Stimulated activated CD4-positive, alpha-beta T cell treated with anti-CD3 and anti-CD28 coated beads, TNF-alpha, amount 100 ng/mL, for 1 hour (primary cell): Measurements from ENCODE around the gene NR2C2.

Source experiments
- DNase-seq, 3 donors: peaks; one replicate each; pipeline ENCODE4 v3.0.0-alpha.2; 2020; ENCODE audit warnings: low read depth in 3 of 3, low spot score in 1 of 3

The NR2C2 gene

DNA sequence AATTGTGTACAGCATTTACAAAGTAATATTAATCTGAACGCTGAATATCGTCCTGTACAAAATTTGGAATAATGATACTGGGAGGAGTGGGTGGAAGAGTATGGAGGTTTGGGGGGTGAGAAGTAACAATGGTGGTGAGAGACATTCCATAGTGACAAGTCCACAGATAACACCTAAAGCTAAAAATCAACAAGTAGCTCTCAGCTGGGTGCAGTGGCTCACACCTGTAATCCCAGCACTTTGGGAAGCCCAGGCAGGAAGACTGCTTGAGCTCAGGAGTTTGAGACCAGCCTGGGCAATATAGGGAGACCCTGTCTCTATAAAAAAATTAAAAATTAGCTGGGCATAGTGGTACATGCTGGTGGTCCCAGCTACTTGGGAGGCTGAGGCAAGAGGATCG is 112.6 kb downstream of the NR2C2 start:
- no peak for DNase-seq

GRCh38 chr3:15063238-15063637 is 115.9 kb downstream of the NR2C2 start:
- DNase-seq = no peak

DNA sequence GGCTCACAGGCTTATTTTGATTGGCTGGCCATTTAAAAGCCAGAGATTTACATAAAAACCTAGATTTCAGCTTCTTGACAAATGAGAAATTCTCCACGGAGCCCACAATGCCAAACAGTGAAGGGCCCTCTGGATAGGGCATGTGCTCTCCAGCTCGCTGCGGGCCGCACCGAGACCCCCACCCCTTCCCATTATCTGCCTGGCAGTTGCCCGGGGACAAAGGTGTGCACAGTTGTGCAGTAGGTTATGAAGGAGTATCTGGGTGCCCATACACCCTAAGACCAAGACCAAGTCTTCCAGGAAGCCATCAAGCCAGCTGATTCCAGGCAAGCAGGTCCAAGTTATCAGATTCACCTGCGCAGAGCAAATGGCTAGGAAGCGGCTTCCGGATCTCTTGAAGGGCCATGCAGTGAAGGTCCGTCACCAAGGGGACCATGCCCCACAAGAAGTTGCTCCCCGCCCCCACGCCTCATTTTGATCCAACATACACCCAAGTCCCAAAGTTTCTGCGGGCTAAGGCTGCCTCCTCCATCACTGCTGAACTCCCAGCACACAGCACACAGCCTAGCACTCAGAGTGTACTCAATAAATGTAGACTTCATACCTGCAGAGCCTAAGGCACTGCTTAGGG is 116.4 kb downstream of the NR2C2 start:
- no peak for DNase-seq

- peak in 1 of 3 donors; percentile 14 for DNase-seq
Observed at GRCh38 chr3:15064299-15064834, 117.0 kb downstream of the NR2C2 start.

DNA sequence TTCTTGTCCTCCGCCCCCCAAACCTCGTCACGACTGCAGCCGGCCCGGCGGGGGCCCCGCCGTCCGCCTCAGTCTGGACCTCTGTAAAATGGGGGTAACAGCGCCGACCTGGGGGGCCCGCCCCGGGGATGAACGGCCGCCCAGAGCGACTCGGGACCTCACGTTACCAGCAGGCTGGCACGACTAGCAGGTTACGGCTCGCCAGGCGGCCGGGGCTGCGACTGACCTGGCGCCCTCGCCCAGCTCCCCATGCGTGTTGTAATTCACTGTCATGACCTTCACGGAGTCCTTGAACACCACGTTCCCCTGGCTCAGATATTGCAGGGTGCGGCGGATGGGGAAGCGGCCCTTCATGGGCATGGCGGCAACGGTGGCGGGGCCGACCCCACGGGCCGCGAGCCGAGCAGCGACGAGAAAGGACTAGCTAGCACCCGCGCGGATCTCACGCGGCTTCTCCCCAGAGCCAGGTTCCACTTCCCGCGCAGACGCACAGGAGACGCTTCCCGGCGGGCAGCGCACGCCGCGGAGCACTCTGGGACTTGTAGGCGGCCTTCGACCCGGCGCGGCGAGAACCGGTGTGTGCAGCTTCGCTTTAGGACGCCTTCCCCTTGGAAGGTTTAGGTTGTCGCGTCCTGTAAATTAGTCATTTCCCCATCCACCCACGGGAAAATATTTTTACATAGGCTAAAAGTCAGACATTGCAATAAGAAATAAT is 117.6 kb downstream of the NR2C2 start, which contains the start of gene MRPS25:
Gene MRPS25, minus strand, starts transcription at position 481 of the 715 bp plus-strand sequence. Its CDS starts 121 bp downstream, at position 360.
- DNase-seq = peak; percentile 66 to 77 (median 76)

GRCh38 chr3:15065550-15066007 is 118.2 kb downstream of the NR2C2 start:
- DNase-seq = no peak

DNA sequence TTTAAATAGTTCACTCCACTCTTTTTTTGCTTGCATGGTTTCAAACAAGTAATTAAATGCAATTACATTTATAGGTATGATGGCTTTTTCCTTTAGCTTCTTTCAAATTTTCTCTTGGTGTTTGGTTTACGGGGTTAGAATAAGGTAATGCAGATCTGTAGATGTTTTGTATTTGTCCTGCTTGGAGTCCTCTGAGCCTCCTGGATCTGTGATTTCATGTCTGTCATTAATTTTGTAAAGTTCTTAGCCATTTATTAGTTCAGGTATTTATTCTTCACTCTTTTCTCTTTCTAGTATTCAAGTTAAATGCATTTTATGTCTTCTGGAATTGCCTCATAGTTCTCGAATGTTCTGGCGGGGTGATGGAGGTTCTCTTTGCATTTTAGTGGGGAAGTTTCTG is 119.1 kb downstream of the NR2C2 start:
- no peak for DNase-seq

DNA sequence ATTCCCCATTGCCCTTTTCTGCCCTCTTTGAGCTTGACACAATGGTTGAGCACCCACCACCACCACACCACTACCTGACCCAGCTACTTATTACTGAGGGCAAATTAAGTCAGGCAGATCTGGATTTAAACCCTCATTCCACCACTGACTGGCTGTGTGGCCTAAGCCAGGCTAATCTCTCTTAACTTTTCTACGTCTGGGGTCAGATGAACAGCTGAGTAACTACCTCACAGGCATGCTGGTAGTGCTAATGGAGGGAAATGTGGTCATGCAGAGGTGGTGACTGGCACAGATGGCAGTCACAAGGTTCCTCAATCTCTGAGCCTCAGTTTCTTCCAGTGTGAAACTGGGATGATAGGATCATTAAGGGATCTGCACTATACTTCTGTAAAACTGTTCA is 122.1 kb downstream of the NR2C2 start:
- no peak for DNase-seq

DNA sequence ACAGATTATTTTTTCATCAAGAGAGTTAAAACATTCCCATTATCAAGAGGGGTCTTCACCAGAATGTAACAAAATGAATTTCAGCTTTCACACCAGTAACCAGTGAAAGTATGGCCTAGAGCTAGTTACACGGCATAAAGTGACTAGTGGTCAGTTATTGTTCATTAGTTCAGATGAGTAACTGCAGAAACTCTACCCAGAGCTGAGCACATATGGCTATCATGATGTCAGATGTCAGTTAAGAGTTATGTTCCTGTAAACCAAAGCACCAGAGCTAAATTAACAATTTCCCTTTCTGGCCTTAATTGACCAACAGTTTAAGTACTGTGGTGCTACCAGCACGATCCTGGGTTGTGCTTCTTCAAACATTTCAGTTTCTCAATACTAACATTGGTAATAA is 124.3 kb downstream of the NR2C2 start:
- no peak for DNase-seq

DNA sequence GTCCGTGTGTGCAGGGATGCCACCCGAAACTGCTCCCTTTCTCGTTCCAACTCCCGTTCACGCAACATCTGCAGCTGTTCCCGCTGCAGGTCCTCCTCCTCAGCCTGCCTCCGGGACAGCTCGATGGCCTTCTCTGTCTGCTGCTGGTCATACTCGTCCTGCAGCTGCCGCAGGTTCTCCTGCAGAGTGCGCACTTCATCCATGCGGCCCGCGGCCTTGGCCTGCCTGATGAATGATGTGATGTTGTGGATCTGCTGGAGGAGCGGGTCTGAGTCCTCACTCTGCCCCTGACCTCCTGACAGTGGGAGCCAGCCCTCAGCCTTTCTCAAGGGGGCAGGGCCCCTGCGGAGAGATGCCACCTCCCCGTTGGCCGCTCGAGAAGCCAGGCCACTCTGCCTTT is 127.1 kb downstream of the NR2C2 start:
- no peak for DNase-seq

DNA sequence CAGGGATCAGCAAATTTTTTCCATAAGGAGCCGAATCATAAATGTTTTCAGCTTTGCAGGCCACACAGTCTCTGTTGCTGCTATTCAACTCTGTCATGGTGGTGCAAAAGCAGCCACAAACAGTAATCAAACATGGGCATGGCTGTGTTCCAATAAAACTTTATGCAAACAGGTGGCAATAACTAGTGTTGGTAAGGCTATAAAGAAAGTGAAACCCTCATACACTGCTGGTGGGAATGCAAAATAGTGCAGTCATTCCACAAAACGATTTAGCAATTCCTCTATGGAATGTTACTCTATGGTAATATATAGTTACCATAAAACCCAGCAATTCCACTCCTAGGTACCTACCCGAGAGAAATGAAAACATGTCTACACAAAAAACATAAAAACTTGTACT is 131.7 kb downstream of the NR2C2 start:
- no peak for DNase-seq

DNA sequence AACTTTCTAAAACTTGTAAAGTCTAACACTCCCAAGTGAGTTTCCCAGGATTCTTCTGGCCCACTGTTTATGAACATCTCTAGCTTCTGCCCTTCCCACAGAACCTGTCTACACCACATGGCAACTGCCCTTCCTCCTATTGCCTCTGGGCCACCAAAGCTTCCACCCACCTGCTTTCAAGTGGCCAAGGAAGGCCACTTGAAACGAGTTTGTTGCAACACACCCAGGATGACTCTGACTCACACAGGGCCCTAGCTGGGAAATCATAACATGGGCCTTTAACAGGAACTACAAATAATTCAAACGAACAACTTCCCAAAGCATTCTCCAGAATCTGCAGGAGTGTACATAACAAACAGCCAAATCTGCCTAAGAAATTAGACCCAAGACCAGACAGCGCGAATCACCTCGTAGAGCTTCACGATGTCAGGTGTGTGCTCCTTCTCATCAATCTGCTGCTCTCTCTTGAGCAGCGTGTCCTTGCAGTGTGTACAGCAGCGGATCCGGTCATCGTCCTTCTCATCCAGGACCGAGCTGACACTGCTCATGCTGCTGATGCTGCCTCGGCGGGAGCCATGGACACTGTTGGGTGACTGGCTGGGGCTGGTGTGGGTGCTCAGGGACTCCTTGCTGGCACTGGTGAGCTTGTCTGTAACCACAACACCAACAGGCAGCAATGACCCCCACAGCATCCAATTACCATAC is 134.7 kb downstream of the NR2C2 start:
- DNase-seq = no peak

GRCh38 chr3:15083252-15083651 is 135.9 kb downstream of the NR2C2 start:
- DNase-seq = no peak

DNA sequence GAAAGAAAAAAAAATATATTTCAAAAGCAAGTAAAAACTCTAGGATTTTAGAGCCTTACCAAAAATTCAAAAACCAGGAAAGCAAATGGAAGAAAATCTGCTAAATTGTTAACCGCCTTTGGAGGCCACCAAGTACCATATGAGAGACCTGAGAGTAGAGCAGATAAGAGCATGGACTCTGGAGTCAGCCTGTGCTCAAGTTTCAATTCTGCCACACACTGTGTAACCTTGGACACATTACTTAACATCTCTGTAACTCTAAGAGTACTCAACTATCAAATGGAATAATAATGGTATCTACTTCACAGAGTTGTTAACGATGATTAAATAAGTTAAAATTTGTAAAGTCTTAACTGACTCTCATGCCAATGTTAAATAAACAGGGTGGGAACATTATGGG is 138.9 kb downstream of the NR2C2 start:
- DNase-seq = no peak

- DNase-seq = no peak
Observed at GRCh38 chr3:15086699-15087098, 139.3 kb downstream of the NR2C2 start.

GRCh38 chr3:15089201-15089600 is 141.8 kb downstream of the NR2C2 start:
- no peak for DNase-seq

DNA sequence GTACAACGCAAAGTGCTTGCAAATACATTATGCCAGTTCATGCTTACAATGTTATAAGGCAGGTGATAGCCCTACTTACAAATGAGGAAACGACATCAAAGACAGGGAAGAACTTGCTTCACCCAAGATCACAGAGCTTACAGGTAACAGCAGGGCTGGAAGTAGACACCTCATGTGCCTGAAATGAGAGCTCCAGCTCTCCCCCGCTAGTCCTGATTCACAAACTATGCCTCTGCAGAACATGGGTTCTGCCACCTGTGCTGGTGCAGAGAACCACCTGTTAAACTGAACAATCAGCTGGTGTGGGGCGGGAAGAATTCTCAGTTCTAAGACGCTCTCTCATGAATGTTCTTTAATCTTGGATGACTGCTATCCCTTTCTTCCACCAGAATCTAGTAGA is 144.2 kb downstream of the NR2C2 start:
- DNase-seq = no peak

DNA sequence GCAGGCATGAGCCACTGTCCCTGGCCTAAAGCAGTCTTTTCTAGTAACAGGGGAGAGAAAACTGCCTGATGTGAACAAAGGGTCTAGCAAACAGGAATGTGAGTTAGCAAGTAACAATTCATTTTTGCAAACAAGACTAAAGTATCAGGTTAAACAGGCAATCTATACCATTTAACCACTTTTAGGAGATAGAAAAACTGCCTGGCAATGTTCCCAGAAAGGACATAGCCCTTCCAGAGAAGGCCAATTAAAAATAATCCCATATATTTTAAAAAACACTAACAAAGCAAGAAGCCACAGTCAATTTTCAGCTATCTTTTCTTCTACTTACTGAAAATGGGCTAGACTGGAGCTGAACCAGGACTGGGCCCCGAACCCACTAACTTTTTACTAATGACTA is 145.3 kb downstream of the NR2C2 start:
- DNase-seq = no peak

GRCh38 chr3:15094187-15094875 is 146.9 kb downstream of the NR2C2 start:
- no peak for DNase-seq

DNA sequence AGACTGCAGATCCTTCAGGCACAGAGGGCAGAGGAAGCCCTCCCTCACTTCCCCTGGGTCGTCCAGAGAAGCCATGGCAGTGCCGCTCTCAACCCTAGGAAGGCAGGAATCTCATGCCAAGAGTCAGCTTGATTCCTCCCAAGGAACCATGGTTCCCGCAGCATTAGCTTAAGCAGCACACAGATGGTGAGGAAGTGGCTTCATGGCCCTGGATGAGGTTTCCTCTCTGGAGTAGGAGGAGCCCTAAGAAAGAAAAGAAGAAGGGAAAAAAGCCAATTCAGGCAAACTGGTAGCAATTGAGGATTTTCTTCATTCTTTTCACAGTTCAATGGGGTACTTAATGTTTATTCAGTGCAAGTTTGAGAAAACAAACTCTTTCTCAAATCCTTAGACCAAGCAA is 148.7 kb downstream of the NR2C2 start:
- DNase-seq = no peak

- no peak for DNase-seq
Observed at GRCh38 chr3:15097891-15098290, 150.5 kb downstream of the NR2C2 start.
